Measurements from ENCODE around the gene MRPL53. TPM values are rescaled to one million over a fixed set of nuclear protein-coding genes. Genes with fewer than 3 reads are reported as not detected.

The MRPL53 gene
- total and polyA plus RNA-seq, 9 of the 15 experiments (the other 6 are each of a cell fraction or from before 2014, with no cell fraction given) = 11.5 to 87.9 (median 41.1) TPM

DNA sequence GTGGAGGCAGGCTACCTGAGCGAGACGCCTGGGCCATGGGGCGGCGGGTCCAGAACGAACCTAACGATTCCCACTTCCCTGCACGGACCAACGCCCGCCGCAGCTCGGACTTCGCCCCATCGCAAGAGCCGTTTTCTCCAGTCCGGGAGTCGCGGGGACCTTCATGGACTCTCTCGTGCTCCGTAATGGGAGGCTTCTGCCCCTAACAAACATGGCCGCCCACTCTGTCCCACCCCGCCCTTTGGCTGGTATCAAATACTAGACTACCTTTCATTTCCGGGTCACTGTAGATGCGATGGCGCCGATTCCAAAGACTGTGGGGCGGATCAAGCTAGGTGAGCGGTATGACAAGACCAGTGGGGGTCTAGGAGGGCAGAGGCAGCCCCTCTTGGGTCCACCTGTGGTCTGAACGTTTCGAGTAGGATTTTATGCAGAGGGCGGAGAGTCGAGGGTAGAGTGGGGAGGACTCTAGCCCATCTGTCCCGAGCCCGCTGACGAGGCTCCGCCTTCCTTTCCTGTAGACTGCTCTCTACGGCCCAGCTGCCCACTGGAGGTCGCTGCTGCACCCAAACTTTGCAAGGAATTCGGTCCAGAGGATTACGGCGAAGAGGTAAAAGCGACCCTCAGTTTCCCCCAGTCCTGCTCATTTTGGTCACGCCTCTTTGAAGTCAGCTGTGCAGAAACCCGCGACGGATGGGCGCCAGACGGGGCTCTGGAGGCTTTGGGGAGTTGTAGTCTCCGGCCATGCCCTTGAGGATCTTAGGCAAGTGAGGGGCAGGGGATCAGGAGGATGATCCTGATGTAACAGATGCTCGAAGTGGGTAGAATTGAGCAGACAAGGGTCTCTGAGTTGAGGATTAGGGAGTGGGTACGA lies 10.6 kb upstream of the MRPL53 start, which contains the start of the genes CCDC142 and TTC31 (continued):
- TF ChIP-seq HOXB6 (CRISPR knock-in tag; IDR thresholded peaks at IDR 0.05; ENCODE audit: borderline replicate concordance) (no peak), HNRNPLL (IDR thresholded peaks at IDR 0.05; ENCODE audit: low read depth, low read length, poor library complexity, severe bottlenecking) (no peak), TCF3 (CRISPR knock-in tag; IDR thresholded peaks at IDR 0.05) (peak; percentile 7; the same call in 1 of the 2 replicates), SIN3A (IDR thresholded peaks at IDR 0.05; ENCODE audit: borderline replicate concordance in 2 of 2, control insufficient read depth in 1 of 2, low read depth in 2 of 2, low read length in 2 of 2) (peak; percentile 64 to 74; a peak in 2 of 4 replicates), TEAD2 (tag; IDR thresholded peaks at IDR 0.05) (no peak), SAFB (IDR thresholded peaks at IDR 0.05; ENCODE audit: borderline replicate concordance, low read depth, low read length) (no peak), SUPT5H (IDR thresholded peaks at IDR 0.05) (peak; percentile 88), GABPA (tag; conservative IDR thresholded peaks at IDR 0.05; ENCODE audit: low read depth) (peak; percentile 98), POLR2A (conservative IDR thresholded peaks at IDR 0.05) (peak; percentile 91), ELF1 (tag; IDR thresholded peaks at IDR 0.05) (peak; percentile 75), EHMT2 (IDR thresholded peaks at IDR 0.05) (peak; percentile 89), KHSRP (IDR thresholded peaks at IDR 0.05) (no peak), ZNF12 (CRISPR knock-in tag; IDR thresholded peaks at IDR 0.05) (no peak), CTCF (IDR thresholded peaks at IDR 0.05 in 2 of 3, conservative IDR thresholded peaks at IDR 0.05 in 1 of 3; ENCODE audit: insufficient read depth in 2 of 3, low read depth in 1 of 3, low read length in 3 of 3) (peak; percentile 86 to 95 (median 92)), FOS (IDR thresholded peaks at IDR 0.05; ENCODE audit: extremely low read depth, insufficient read length) (no peak), GABPB1 (CRISPR knock-in tag; IDR thresholded peaks at IDR 0.05) (peak; percentile 98), E2F6 (IDR thresholded peaks at IDR 0.05; ENCODE audit: borderline replicate concordance in 1 of 2, extremely low read depth in 1 of 2, insufficient read depth in 1 of 2, insufficient read length in 1 of 2, low read depth in 1 of 2, low read length in 1 of 2, poor library complexity in 1 of 2, severe bottlenecking in 1 of 2) (peak in 1 of 2 experiments; percentile 49), DACH1 (IDR thresholded peaks at IDR 0.05; ENCODE audit: partially characterized antibody) (no peak)
- TF ChIP-seq, protein P1, sequence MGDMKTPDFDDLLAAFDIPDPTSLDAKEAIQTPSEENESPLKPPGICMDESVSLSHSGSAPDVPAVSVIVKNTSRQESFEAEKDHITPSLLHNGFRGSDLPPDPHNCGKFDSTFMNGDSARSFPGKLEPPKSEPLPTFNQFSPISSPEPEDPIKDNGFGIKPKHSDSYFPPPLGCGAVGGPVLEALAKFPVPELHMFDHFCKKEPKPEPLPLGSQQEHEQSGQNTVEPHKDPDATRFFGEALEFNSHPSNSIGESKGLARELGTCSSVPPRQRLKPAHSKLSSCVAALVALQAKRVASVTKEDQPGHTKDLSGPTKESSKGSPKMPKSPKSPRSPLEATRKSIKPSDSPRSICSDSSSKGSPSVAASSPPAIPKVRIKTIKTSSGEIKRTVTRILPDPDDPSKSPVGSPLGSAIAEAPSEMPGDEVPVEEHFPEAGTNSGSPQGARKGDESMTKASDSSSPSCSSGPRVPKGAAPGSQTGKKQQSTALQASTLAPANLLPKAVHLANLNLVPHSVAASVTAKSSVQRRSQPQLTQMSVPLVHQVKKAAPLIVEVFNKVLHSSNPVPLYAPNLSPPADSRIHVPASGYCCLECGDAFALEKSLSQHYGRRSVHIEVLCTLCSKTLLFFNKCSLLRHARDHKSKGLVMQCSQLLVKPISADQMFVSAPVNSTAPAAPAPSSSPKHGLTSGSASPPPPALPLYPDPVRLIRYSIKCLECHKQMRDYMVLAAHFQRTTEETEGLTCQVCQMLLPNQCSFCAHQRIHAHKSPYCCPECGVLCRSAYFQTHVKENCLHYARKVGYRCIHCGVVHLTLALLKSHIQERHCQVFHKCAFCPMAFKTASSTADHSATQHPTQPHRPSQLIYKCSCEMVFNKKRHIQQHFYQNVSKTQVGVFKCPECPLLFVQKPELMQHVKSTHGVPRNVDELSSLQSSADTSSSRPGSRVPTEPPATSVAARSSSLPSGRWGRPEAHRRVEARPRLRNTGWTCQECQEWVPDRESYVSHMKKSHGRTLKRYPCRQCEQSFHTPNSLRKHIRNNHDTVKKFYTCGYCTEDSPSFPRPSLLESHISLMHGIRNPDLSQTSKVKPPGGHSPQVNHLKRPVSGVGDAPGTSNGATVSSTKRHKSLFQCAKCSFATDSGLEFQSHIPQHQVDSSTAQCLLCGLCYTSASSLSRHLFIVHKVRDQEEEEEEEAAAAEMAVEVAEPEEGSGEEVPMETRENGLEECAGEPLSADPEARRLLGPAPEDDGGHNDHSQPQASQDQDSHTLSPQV (IDR thresholded peaks at IDR 0.05) = peak; percentile 32; the same call in 1 of the 2 replicates
